Thymus (tissue), 11 donors: ENCODE measurements around the gene DTNA. TPM values are rescaled to one million over a fixed set of nuclear protein-coding genes. Genes with fewer than 3 reads are reported as not detected.

ENCODE experiments used
- DNase-seq, 9 donors: peaks; one replicate each; pipeline ENCODE4 v3.0.0-alpha.2; 2013; ENCODE audit warnings: low spot score in 9 of 9, low read depth in 6 of 9, missing footprints in 1 of 9
- H3K27ac ChIP-seq, 2 donors: one replicate each; pipeline ENCODE4 v1.5.1; 2013; ENCODE audit warnings: control low read depth in 1 of 2, low read depth in 1 of 2, low read length in 1 of 2, mild to moderate bottlenecking in 1 of 2, moderate library complexity in 1 of 2
- H3K27me3 ChIP-seq, 2 donors: one replicate each; pipeline ENCODE4 v1.5.1; 2013; ENCODE audit warnings: low read length in 1 of 2; ENCODE audit not compliant: control insufficient read depth in 2 of 2, insufficient read depth in 1 of 2
- H3K36me3 ChIP-seq, 2 donors: one replicate each; pipeline ENCODE4 v1.5.1; 2013; ENCODE audit warnings: low read length in 1 of 2, mild to moderate bottlenecking in 1 of 2, moderate library complexity in 1 of 2; ENCODE audit not compliant: control insufficient read depth in 2 of 2, insufficient read depth in 2 of 2
- H3K4me1 ChIP-seq, 2 donors: one replicate each; pipeline ENCODE4 v1.5.1; 2013; ENCODE audit warnings: low read length in 2 of 2; ENCODE audit not compliant: control insufficient read depth in 2 of 2, insufficient read depth in 2 of 2
- H3K4me3 ChIP-seq, 2 donors: one replicate each; pipeline ENCODE4 v1.5.1; 2013; ENCODE audit warnings: low read length in 2 of 2, control low read depth in 1 of 2, mild to moderate bottlenecking in 1 of 2
- H3K9me3 ChIP-seq, 2 donors: one replicate each; pipeline ENCODE4 v1.5.1; 2013; ENCODE audit warnings: low read length in 1 of 2, mild to moderate bottlenecking in 1 of 2; ENCODE audit not compliant: control insufficient read depth in 2 of 2, insufficient read depth in 1 of 2
- WGBS: extraction: QIAGEN DNeasy Blood & Tissue Kit; methylation state at CpG from one replicate; pipeline ENCODE4 v1.1.7; 2013; 5-methylcytosine and 5-hydroxymethylcytosine counted together
- polyA plus RNA-seq: library from polyadenylated mRNA; stranded (reverse); fragments of 200-250 nt; gene quantifications from one replicate; pipeline ENCODE4 v1.2.3, GENCODE V29; 2013
- total RNA-seq: library from RNA; stranded (reverse); fragments of 120-200 nt; gene quantifications from one replicate; pipeline ENCODE4 v1.2.4, GENCODE V29; 2013
- donor health status: healthy.

The DTNA gene
- total and polyA plus RNA-seq, 2 donors, result 1.7 to 2.9 TPM

DNA sequence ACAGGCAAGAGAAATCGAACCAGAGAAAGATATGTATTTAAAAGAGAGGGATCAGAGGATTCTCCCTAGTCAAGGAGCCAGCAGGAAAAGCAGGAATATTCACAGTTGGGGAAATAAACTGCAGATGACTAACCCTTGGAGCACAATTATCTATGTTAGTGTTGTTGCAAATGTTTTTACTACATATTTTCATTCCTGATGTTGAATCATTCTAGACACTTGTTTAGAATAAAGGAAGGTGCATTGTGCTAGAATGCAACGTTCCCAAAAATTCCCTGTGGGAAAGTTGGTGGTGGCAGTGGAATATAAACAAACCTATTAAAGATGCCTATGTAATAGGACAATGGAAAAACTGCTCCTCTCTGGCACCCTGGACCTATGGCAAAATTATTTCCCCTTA, 63.3 kb downstream of the DTNA start:
- DNase-seq, result no peak
- 45% methylated on average over 2 of the region's 2 CpGs for WGBS

DNA sequence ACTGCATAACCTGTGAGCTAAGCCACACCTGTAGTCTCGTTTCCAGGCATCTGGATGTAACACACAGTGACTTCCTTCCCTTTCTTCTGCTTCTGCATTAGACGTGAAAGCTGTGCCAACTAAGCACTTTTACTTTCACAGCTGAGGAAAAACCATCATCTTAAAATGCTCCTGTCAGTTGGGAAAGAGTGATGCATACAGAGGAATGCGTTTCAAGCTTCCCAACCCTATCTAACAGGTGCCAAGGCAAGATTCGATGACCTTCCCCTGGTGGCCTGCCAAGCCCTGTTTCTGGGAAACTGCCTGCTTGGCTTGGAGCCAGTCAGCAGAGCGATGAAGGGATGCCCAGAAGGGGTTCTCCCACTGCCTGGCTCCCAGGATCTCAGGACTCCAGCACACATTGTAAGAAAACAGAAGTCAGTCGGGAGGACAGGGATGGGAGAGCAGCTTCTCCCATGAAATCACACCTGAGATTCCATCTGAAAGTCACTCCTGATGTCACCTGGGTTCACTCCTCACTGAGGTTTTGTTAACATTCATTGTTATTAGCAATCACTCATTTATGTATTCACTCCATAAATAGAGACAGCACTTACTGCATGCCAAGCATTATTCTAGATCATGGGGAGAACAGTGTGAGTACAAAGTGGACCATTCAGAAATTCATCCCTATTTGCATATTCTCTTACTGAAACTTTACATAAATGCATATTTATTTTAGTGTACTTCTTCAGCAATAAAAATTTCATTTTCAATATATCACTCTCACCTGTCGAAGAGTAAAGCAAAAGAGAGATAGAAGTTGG, 64.1 kb downstream of the DTNA start:
- H3K27ac ChIP-seq, result no peak overlapping the region

More for the DNA sequence above, 63.3 kb downstream of the DTNA start:
- no peaks in the 10 kb centered on the region for H3K36me3 ChIP-seq
- H3K27ac ChIP-seq, result no peak overlapping the region
- no peak overlapping the region for H3K4me3 ChIP-seq
- no peaks in the 10 kb centered on the region for H3K4me1 ChIP-seq
- H3K27me3 ChIP-seq, result no peaks in the 10 kb centered on the region
- no peaks in the 10 kb centered on the region for H3K9me3 ChIP-seq

DNA sequence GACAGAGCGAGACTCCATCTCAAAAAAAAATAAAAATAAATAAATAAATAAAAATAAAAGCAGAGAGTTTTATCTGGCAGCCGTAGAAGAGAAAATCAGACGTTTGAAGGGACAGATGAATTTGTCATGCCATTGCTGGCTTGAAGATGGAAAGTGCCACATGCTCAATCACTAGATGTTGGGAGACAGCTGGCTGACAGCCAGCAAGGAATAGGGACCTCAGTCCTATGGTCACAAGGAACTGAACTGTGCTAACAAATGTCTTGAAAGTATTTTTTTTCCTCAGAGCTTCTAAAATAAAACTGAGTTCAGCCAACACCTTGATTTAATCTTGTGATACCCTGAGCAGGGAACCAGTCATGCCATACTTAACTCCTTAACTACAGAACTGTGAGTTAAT, 65.4 kb downstream of the DTNA start:
- Histone ChIP-seq H3K27me3 (no peaks in the 10 kb centered on the region), H3K4me1 (no peaks in the 10 kb centered on the region), H3K4me3 (no peak overlapping the region), H3K27ac (no peak overlapping the region), H3K9me3 (no peaks in the 10 kb centered on the region), H3K36me3 (no peaks in the 10 kb centered on the region)
- WGBS, result 97% methylated on average over 3 of the region's 3 CpGs
- no peak for DNase-seq

More for the DNA sequence above, 64.1 kb downstream of the DTNA start:
- WGBS, result 27% methylated on average over 7 of the region's 7 CpGs
- peak in 4 of 9 donors; percentile 5 to 25 (median 9) for DNase-seq
- Histone ChIP-seq H3K9me3 (no peaks in the 10 kb centered on the region), H3K4me1 (no peaks in the 10 kb centered on the region), H3K4me3 (no peak overlapping the region), H3K27me3 (no peaks in the 10 kb centered on the region), H3K36me3 (no peaks in the 10 kb centered on the region)

DNA sequence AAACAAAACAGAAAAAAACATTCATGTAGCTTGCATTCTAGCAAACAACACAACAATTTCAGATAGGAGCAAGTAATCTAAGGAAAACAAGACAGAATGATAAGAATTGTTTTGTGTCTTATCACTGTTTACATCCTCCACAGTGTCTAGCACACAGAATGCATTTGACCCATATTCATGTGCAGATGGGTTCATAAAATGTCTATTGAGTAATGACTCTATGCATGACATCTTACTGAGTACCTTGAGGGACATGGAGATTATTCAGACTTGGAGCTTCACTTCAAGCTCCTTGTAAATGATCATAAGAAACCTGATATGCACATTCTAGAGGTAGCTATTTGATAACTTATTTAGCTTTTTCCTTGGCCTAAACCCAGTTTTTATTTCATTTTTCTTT, 69.0 kb downstream of the DTNA start:
- H3K4me3 ChIP-seq, result no peak overlapping the region
- no peaks in the 10 kb centered on the region for H3K9me3 ChIP-seq
- no peaks in the 10 kb centered on the region for H3K36me3 ChIP-seq
- H3K27ac ChIP-seq, result no peak overlapping the region
- H3K27me3 ChIP-seq, result no peaks in the 10 kb centered on the region
- no peaks in the 10 kb centered on the region for H3K4me1 ChIP-seq
- no peak for DNase-seq

- DNase-seq, result no peak
- no peak overlapping the region for H3K27ac ChIP-seq
- WGBS, result 96% methylated on average over 2 of the region's 2 CpGs
- no peaks in the 10 kb centered on the region for H3K4me1 ChIP-seq
- no peaks in the 10 kb centered on the region for H3K36me3 ChIP-seq
- H3K9me3 ChIP-seq, result no peaks in the 10 kb centered on the region
- no peaks in the 10 kb centered on the region for H3K27me3 ChIP-seq
- no peak overlapping the region for H3K4me3 ChIP-seq
Observed at GRCh38 chr18:34780856-34781255, 70.8 kb downstream of the DTNA start.

GRCh38 chr18:34783501-34783900, 73.4 kb downstream of the DTNA start:
- Histone ChIP-seq H3K36me3 (no peaks in the 10 kb centered on the region), H3K9me3 (no peaks in the 10 kb centered on the region), H3K4me3 (no peak overlapping the region), H3K4me1 (no peaks in the 10 kb centered on the region), H3K27me3 (no peaks in the 10 kb centered on the region), H3K27ac (no peak overlapping the region)
- WGBS, result 46% methylated on average over 3 of the region's 3 CpGs
- no peak for DNase-seq

DNA sequence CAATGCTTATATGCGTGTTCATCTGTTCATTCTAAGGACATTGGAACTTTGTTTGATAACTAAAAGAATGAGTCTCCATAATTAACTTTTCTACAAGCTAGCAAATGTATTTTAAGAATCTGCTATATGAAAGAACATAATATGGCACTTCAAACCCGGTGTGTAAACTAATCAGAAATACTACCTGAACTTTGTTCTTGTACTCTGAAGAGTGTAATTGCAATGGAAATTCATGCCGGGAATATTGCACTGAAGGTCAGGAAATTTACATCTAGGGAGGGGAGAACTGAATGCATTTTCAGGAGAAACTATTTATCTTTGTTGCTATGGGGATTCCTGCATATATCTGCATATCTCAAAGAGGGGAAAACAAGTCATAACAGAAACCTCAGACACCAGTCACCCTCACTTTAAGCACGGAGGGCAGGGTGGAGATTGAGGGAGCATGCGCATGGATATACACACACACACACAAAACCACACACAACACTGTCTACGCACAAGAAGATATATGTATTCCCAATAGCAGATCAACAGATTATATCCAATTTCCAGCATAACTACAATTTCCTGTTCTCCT, 76.2 kb downstream of the DTNA start:
- H3K9me3 ChIP-seq, result no peaks in the 10 kb centered on the region
- no peak for DNase-seq
- H3K4me1 ChIP-seq, result no peaks in the 10 kb centered on the region
- H3K27me3 ChIP-seq, result no peaks in the 10 kb centered on the region
- H3K36me3 ChIP-seq, result no peaks in the 10 kb centered on the region
- no peak overlapping the region for H3K4me3 ChIP-seq
- WGBS, result 97% methylated on average over 6 of the region's 6 CpGs
- no peak overlapping the region for H3K27ac ChIP-seq

DNA sequence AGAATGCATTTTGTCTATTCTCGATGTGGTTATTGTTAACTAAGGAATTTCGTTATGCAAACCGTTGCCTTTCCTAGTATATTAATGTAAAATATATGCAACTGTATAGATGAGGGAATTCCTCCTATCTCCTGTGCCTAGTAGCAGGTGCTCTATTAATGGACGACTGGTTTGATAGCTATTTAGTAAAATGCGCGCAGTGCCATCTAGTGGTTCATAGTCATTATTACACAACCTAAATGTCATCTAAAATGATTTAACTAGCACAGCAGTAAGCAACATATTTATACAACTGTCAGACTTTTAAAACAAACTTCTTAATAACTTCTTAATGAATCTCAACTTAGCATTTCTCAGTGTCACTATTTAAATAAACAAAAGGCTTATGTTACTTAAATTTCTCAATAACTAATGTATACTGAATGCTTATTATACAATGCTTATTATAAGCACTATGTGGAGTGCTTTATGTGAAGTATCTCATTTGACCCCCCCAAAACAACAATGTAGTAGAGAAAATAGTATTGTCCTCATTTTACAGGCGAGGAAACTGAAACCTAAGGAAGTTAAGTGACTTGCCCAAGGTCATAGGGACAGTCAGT, 77.9 kb downstream of the DTNA start:
- Histone ChIP-seq H3K27me3 (no peaks in the 10 kb centered on the region), H3K4me3 (no peak overlapping the region), H3K9me3 (no peaks in the 10 kb centered on the region), H3K36me3 (no peaks in the 10 kb centered on the region), H3K4me1 (no peaks in the 10 kb centered on the region), H3K27ac (no peak overlapping the region)
- peak in 8 of 9 donors; percentile 15 to 60 (median 36) for DNase-seq
- WGBS, result 15% methylated on average over 7 of the region's 7 CpGs

GRCh38 chr18:34789768-34790344, 79.8 kb downstream of the DTNA start:
- H3K27me3 ChIP-seq, result no peaks in the 10 kb centered on the region
- no peaks in the 10 kb centered on the region for H3K9me3 ChIP-seq
- H3K36me3 ChIP-seq, result no peaks in the 10 kb centered on the region
- H3K4me3 ChIP-seq, result no peak overlapping the region
- WGBS, result 89% methylated on average over 2 of the region's 2 CpGs
- no peak for DNase-seq
- H3K27ac ChIP-seq, result no peak overlapping the region
- H3K4me1 ChIP-seq, result no peaks in the 10 kb centered on the region
